ENCODE data around the gene FOXG1. TPM values are rescaled to one million over a fixed set of nuclear protein-coding genes. Genes with fewer than 3 reads are reported as not detected.

Gene FOXG1
- total RNA-seq, 1 donor from 2014 or later: not detected

GRCh38 chr14:28761438-28762291 lies 4.9 kb upstream of the FOXG1 start:
- no peak for DNase-seq (ENCODE audit: low read depth in 2 of 2)

DNA sequence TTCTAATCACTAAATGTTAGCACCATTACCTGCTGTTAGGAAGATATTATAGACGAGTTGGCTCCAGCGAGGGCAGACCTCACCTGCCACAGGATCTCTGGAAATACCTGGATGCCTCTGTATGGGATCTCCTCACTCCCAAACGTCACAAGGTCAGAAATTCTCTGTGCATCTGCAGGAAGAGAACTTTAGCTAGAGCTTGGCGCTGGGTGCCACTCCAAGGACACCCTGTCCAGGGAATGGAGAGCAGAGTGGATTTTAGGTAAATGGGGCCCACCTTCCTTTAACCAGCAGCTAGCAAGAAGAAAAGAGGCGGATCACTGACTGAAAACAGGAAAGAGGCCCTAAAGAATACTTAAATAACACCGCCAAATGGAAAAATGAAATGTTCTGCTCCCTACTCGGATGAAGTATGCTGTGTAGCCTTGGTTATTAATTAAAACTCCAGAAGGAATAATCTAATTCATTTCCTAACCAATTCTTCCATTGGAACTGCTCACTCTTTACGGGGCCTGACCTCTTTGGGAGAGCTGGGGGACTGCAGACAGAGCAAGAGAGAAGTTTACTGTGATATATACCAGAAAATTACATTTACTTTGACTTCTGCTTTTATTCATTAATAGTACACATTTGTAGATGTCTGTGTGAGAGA lies 4.2 kb upstream of the FOXG1 start:
- no peak for DNase-seq (ENCODE audit: low read depth in 2 of 2)

DNA sequence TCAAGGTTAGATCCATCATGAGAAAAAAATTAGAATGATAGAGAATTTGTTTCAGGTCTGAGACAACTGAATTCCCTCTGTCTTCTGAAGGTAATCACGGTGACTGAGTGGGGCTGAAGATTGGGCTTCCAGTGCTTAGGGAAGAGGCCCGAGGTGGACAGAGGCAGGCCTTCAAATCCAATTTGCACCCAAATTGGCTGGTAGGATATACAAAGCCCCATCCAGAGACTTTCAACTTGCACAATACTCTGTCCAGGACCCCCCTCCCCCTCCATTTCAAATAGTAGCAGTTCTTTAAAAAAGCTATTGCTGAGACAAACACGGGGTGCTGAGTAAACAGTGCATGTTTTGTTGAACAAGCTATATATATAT lies 3.6 kb upstream of the FOXG1 start:
- DNase-seq (ENCODE audit: low read depth in 2 of 2): no peak

GRCh38 chr14:28763751-28764256 lies 2.8 kb upstream of the FOXG1 start:
- DNase-seq (ENCODE audit: low read depth in 2 of 2): no peak

- DNase-seq (ENCODE audit: low read depth in 2 of 2): no peak
Measured at GRCh38 chr14:28764257-28765160, 2.1 kb upstream of the FOXG1 start.

DNA sequence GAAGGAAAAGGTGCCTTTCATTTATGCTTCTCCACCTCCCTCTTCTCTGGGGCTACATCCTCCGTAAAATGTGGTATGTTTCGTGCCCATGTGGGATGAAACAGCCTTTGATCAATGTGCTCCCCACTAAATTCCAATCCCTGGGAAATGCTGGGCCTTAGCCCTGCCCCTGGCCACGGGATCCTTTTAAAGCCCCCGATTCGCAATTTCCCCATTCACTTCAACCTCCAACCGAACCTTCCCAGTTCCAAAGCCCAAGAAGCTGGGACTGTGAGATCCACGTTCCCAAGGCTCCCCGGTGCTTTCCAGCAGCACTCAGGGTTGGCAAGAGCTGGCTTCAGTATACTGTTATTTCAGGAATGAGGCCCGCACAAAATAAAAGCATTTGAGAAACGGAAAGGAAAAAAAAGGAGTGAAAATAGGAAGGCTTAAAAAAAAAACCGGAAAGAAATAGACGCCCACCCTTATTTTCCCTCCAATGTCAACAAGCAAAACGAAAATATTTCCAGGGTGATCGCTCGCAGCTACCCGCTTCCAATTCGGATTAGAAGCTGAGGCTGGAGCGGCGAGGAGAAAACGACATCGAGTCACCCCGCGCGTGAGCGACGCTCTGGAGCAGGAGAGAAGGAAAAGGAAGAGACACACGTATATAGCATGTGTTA lies 1.3 kb upstream of the FOXG1 start:
- no peak for DNase-seq (ENCODE audit: low read depth in 2 of 2)

- no peak for DNase-seq (ENCODE audit: low read depth in 2 of 2)
Measured at GRCh38 chr14:28765831-28766468, 637 bp upstream of the FOXG1 start.

GRCh38 chr14:28767030-28767852 lies 654 bp downstream of the FOXG1 start:
- DNase-seq (ENCODE audit: low read depth in 2 of 2): no peak

DNA sequence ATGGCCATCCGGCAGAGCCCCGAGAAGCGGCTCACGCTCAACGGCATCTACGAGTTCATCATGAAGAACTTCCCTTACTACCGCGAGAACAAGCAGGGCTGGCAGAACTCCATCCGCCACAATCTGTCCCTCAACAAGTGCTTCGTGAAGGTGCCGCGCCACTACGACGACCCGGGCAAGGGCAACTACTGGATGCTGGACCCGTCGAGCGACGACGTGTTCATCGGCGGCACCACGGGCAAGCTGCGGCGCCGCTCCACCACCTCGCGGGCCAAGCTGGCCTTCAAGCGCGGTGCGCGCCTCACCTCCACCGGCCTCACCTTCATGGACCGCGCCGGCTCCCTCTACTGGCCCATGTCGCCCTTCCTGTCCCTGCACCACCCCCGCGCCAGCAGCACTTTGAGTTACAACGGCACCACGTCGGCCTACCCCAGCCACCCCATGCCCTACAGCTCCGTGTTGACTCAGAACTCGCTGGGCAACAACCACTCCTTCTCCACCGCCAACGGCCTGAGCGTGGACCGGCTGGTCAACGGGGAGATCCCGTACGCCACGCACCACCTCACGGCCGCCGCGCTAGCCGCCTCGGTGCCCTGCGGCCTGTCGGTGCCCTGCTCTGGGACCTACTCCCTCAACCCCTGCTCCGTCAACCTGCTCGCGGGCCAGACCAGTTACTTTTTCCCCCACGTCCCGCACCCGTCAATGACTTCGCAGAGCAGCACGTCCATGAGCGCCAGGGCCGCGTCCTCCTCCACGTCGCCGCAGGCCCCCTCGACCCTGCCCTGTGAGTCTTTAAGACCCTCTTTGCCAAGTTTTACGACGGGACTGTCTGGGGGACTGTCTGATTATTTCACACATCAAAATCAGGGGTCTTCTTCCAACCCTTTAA lies 1.5 kb downstream of the FOXG1 start:
- DNase-seq (ENCODE audit: low read depth in 2 of 2): no peak

GRCh38 chr14:28769276-28769880 lies 2.8 kb downstream of the FOXG1 start:
- no peak for DNase-seq (ENCODE audit: low read depth in 2 of 2)

GRCh38 chr14:28770061-28770460 lies 3.5 kb downstream of the FOXG1 start:
- DNase-seq (ENCODE audit: low read depth in 2 of 2): no peak

GRCh38 chr14:28770630-28771029 lies 4.0 kb downstream of the FOXG1 start:
- no peak for DNase-seq (ENCODE audit: low read depth in 2 of 2)

DNA sequence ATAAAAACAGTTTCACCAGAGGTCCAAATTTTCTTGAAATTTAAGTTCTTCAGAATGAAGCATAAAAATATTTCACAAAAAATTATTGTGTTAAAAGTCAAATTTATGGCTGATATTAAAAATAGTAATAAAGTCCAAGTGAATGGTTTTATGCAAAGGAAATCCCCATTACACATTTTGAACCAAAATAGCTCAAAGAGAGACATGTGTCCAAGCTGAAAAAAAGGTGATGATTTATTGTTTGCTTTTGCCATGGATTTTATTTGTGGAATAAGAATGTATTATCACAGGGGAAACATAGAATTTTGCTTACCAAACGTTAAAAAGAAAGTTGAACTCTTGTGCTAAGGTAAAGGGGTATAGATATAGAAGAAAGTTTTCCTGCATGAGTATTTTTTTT lies 4.6 kb downstream of the FOXG1 start:
- no peak for DNase-seq (ENCODE audit: low read depth in 2 of 2)

DNA sequence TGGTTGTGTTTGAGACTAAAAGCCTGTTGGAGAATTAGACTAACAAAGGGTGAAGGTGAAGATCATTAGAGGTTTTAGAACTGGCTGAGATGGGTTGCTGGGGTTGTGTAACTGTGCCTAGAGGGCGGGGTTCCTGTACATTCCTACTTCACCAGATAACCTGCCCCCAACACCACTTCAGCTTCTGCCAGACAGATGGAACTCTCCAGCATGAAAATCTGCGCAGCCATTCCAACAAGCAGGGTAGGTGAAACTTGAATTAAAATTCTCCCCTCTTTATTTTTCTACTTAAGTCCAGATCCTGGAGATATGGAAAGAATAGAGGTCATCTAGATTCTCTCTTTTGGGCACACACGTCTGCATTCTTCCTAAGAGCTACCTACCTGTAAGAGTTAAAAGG lies 6.0 kb downstream of the FOXG1 start:
- no peak for DNase-seq (ENCODE audit: low read depth in 2 of 2)

- no peak for DNase-seq (ENCODE audit: low read depth in 2 of 2)
Measured at GRCh38 chr14:28773176-28773575, 6.6 kb downstream of the FOXG1 start.

DNA sequence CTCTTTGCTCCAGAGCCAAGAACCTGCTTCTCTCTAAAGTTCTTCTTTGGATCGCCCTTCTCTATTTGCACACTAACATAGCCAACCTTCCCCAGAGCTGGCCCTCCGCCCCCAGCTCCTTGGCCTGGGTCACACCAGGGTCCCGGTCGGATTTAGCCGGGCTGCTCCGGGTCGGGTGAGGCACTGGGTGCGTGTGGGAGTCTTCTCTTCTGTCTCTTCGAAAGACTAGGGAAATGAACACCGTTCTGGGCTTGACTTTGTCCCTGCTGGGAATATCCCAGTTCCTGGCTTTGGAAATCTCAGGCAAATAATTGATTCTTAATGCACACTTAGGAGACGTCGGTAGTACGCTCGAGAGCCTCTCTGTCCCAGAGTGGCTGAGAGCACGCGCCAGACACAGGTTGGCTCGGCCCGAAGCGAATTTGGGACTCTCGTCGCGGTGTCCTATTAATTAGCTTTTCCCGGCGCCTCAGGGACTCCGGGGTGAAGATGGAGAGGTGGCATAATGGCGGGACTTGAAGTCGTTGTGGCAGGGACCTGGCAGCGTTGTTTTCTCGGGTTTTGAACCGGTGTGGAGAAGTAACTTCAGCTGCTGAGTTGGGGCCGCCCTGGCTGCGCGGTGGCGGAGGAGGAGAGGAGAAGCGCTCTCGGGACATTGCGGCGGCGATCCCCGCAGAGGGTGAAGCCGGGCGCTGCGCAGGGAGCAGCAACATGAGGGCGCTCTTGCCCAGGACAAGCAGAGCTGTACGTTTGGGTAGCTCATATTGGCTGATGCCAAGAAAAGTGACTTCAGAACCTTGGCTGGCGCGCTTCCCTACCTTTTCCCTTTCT lies 7.5 kb downstream of the FOXG1 start:
- peak in 1 of 2 donors; percentile 46 for DNase-seq (ENCODE audit: low read depth in 2 of 2)
